GM19099 (cell line): ENCODE results near the gene FBXW9.

Source experiments
- POLR2A ChIP-seq: IDR thresholded peaks from 3 replicates; pipeline ENCODE4 v1.6.1; 2011; ENCODE audit warnings: low read depth; ENCODE audit not compliant: insufficient read length; ENCODE audit errors: extremely low read depth

The FBXW9 gene

GRCh38 chr19:12696366-12697335, at the start of gene FBXW9:
Gene FBXW9, minus strand, starts transcription at chr19:12696631. Its CDS starts 50 bp downstream, at chr19:12696581.
- TF ChIP-seq POLR2A, result peak; percentile 85

- TF ChIP-seq POLR2A, result no peak
These were observed 48.9 kb upstream of the FBXW9 start for GRCh38 chr19:12745166-12745897.

- no peak for TF ChIP-seq POLR2A
These were observed 41.5 kb upstream of the FBXW9 start for GRCh38 chr19:12737835-12738351.

- peak; percentile 89 for TF ChIP-seq POLR2A
These were observed 40.8 kb upstream of the FBXW9 start, which contains the start of gene GET3 for GRCh38 chr19:12736995-12737834. Gene GET3, plus strand, starts transcription at chr19:12737497. Its CDS starts 9 bp downstream, at chr19:12737506.

GRCh38 chr19:12733369-12734214, 37.2 kb upstream of the FBXW9 start:
- no peak for TF ChIP-seq POLR2A

GRCh38 chr19:12731337-12731736, 34.9 kb upstream of the FBXW9 start:
- no peak for TF ChIP-seq POLR2A

- TF ChIP-seq POLR2A, result no peak
These were observed 33.6 kb upstream of the FBXW9 start for GRCh38 chr19:12730064-12730463.

- TF ChIP-seq POLR2A, result no peak
These were observed 31.5 kb upstream of the FBXW9 start for GRCh38 chr19:12727745-12728433.

- TF ChIP-seq POLR2A, result no peak
These were observed 30.5 kb upstream of the FBXW9 start for GRCh38 chr19:12726988-12727316.

- peak; percentile 70 for TF ChIP-seq POLR2A
These were observed 27.4 kb upstream of the FBXW9 start, which contains the start of gene TNPO2 for GRCh38 chr19:12723641-12724426. Gene TNPO2, minus strand, starts transcription at chr19:12723932. Its CDS starts 2,955 bp downstream, at chr19:12720977.

GRCh38 chr19:12723381-12723640, 26.9 kb upstream of the FBXW9 start:
- no peak for TF ChIP-seq POLR2A

GRCh38 chr19:12722566-12723380, 26.3 kb upstream of the FBXW9 start:
- peak; percentile 56 for TF ChIP-seq POLR2A
